PC-3 (cell line): ENCODE results near the gene CD69. TPM values are rescaled to one million over a fixed set of nuclear protein-coding genes. Genes with fewer than 3 reads are reported as not detected.

ENCODE experiments used
- ATAC-seq: fragments of 200-7000 bp; cut with Tn5 transposase; 2 replicates; pipeline ENCODE4 v1.9.1; 2020; ENCODE audit warnings: mild to moderate bottlenecking, moderate library complexity
- Bru-seq: library from RNA; stranded (reverse); fragments of 400-500 nt; gene quantifications from one replicate; lab custom pipeline; 2021; lab: Mats Ljungman, UMichigan
- BruChase-seq, 2 experiments: library from RNA; stranded (reverse); fragments of 400-500 nt; gene quantifications; one replicate each; lab custom pipeline; 2021; lab: Mats Ljungman, UMichigan
- BruUV-seq: library from RNA; stranded (reverse); fragments of 400-500 nt; replicated peaks from 2 replicates; lab custom pipeline; 2021; lab: Mats Ljungman, UMichigan
- CTCF ChIA-PET: fragments of 300-600 bp; sonication (Branson Sonifier 250); formaldehyde crosslinking; loops from one replicate; lab custom pipeline; 2022; ENCODE audit warnings: antibody characterized with exemption; lab: Charles Lee
- POLR2A ChIA-PET: fragments of 300-600 bp; sonication (Branson Sonifier 250); formaldehyde crosslinking; loops from one replicate; lab custom pipeline; 2022; ENCODE audit warnings: antibody characterized with exemption; ENCODE audit not compliant: unreplicated experiment; lab: Charles Lee
- DNase-seq: peaks from one replicate; pipeline ENCODE4 v3.0.0-alpha.2; 2015
- H2AFZ ChIP-seq: fragments of 300-600 bp; sonication (generic); 2 replicates; pipeline ENCODE4 v1.6.0; 2016; ENCODE audit warnings: antibody characterized with exemption, low read length
- H3F3A ChIP-seq: fragments of 300-600 bp; sonication (generic); one replicate; pipeline ENCODE4 v1.6.0; 2017; ENCODE audit warnings: antibody characterized with exemption, low read length, control low read depth, mild to moderate bottlenecking; ENCODE audit not compliant: unreplicated experiment
- H3K27ac ChIP-seq: fragments of 300-600 bp; sonication (generic); 2 replicates; pipeline ENCODE4 v1.5.1; 2016; ENCODE audit warnings: mild to moderate bottlenecking, low read length
- H3K27me3 ChIP-seq: fragments of 300-600 bp; sonication (generic); 2 replicates; pipeline ENCODE4 v1.6.1; 2016; ENCODE audit warnings: low read length, mixed read lengths
- H3K36me3 ChIP-seq: fragments of 300-600 bp; sonication (generic); 2 replicates; pipeline ENCODE4 v1.6.1; 2016; ENCODE audit warnings: low read depth, mixed run types, low read length, mixed read lengths
- H3K4me1 ChIP-seq: fragments of 300-600 bp; sonication (generic); 2 replicates; pipeline ENCODE4 v1.5.1; 2016; ENCODE audit warnings: low read length; ENCODE audit not compliant: insufficient read depth
- H3K4me2 ChIP-seq: fragments of 300-600 bp; sonication (generic); 2 replicates; pipeline ENCODE4 v1.6.0; 2016; ENCODE audit warnings: low read length
- H3K4me3 ChIP-seq: fragments of 300-600 bp; sonication (generic); 2 replicates; pipeline ENCODE4 v1.5.1; 2016; ENCODE audit warnings: mild to moderate bottlenecking, low read length, mixed read lengths
- H3K79me2 ChIP-seq: fragments of 300-600 bp; sonication (generic); 2 replicates; pipeline ENCODE4 v1.6.1; 2017; ENCODE audit warnings: low read length, mixed read lengths
- H3K9ac ChIP-seq: fragments of 300-600 bp; sonication (generic); 2 replicates; pipeline ENCODE4 v1.6.0; 2016; ENCODE audit warnings: mild to moderate bottlenecking, low read length
- H3K9me2 ChIP-seq: fragments of 300-600 bp; sonication (generic); replicated peaks from 2 replicates; pipeline ENCODE4 v1.6.1; 2016; ENCODE audit warnings: mixed run types, low read length, mixed read lengths
- H3K9me3 ChIP-seq: fragments of 300-600 bp; sonication (generic); 2 replicates; pipeline ENCODE4 v1.6.1; 2016; ENCODE audit warnings: low read length, mixed read lengths
- H4K20me1 ChIP-seq: fragments of 300-600 bp; sonication (generic); 2 replicates; pipeline ENCODE4 v1.6.1; 2016; ENCODE audit warnings: low read length, mixed read lengths
- EZH2 ChIP-seq: fragments of 300-600 bp; sonication (generic); IDR thresholded peaks from one replicate; pipeline ENCODE4 v1.6.1; 2017; ENCODE audit warnings: antibody characterized with exemption, mild to moderate bottlenecking, low read length; ENCODE audit not compliant: unreplicated experiment
- EZH2phosphoT487 ChIP-seq: fragments of 300-600 bp; sonication (generic); IDR thresholded peaks from 2 replicates; pipeline ENCODE4 v1.6.1; 2018; ENCODE audit warnings: mild to moderate bottlenecking, antibody characterized with exemption, low read length, borderline replicate concordance
- intact Hi-C: fragments of 100-400 bp; cut with micrococcal nuclease; formaldehyde crosslinking; loops from 2 replicates; pipeline ENCODE4 v1.9.0; 2023
- long read RNA-seq: library from polyadenylated mRNA; unstranded; transcript quantifications from one replicate; pipeline ENCODE4 v2.0.0, GENCODE V29; 2021; ENCODE audit not compliant: unreplicated experiment
- total RNA-seq: library from RNA; depleted of rRNA; stranded (reverse); fragments of >200 nt; gene quantifications from 2 replicates; pipeline ENCODE4 v1.2.3, GENCODE V29; 2014; rRNA removed
- TF ChIP-seq, protein P1 (sequence below): fragments of 300-600 bp; sonication (generic); conservative IDR thresholded peaks from 2 replicates; pipeline ENCODE4 v1.5.1; 2017; ENCODE audit warnings: antibody characterized with exemption, low read depth, mild to moderate bottlenecking, low read length

Gene CD69
- total RNA-seq (0.75 TPM in 1 of 2 replicates, not detected in the other), Bru-seq, nascent RNA (percentile 12 among the genes with signal in this experiment), BruChase-seq, experiment 1, labeled RNA remaining after a 6-hour chase (percentile 2 among the genes with signal in this experiment), BruChase-seq, experiment 2, labeled RNA remaining after a 2-hour chase (percentile 29 among the genes with signal in this experiment)
- long read RNA-seq: 0 reads

DNA sequence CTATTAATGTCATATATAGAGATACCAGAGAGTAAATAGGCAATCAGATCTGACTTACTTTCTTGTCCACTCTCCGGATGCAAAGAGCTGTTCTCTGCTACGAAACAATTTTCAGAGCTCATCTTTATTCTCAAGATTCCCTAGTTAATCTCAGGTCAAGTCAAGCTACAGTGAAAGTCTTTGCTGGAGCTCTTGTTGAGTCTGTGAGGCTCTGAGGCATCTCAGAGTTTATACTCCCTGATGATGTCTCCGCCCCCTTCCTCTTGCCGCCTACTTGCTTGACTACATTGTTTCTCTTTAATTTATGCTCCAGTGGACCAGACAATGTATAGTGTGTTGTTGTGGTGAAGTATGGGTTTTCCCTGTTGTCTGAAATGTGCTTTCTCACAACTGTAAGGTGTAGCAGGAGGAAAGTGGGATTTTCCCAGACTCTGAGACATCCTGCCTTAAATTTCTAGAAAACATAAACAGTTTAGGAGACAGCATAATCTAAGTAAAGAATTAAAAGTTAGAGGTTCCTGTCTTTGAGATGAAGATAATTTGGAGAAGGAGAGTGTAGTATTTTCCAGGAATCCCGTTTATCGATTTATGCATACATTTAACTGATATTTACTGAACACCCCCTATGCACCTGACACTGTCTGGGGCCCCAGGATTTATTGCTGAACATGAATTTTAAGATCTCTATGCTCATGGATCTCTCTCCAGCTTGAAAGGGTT is at the start of gene CD69:
TSS of gene CD69 (minus strand) at position 203 of the 720 bp plus-strand sequence. CDS start at position 122, 81 bp downstream.
- Histone ChIP-seq H3K4me1 (no peaks in the 10 kb centered on the region), H3K79me2 (no peaks in the 10 kb centered on the region), H2AFZ (no peak within 1 kb of the TSS), H3K27ac (no peak within 1 kb of the TSS), H3F3A (no peaks in the 10 kb centered on the region), H3K9me3 (no peaks in the 10 kb centered on the region), H3K36me3 (no peaks in the 10 kb centered on the region), H3K4me3 (no peak within 1 kb of the TSS), H3K9ac (no peak within 1 kb of the TSS), H4K20me1 (no peaks in the 10 kb centered on the region), H3K9me2 (no peaks in the 10 kb centered on the region), H3K4me2 (no peak within 1 kb of the TSS), H3K27me3 (no peaks in the 10 kb centered on the region)
- intact Hi-C loops: no loop called here
- POLR2A ChIA-PET: no interaction called here
- no peak for ATAC-seq
- CTCF ChIA-PET: no interaction called here
- TF ChIP-seq EZH2phosphoT487: no peak
- TF ChIP-seq EZH2: no peak
- TF ChIP-seq, protein P1, sequence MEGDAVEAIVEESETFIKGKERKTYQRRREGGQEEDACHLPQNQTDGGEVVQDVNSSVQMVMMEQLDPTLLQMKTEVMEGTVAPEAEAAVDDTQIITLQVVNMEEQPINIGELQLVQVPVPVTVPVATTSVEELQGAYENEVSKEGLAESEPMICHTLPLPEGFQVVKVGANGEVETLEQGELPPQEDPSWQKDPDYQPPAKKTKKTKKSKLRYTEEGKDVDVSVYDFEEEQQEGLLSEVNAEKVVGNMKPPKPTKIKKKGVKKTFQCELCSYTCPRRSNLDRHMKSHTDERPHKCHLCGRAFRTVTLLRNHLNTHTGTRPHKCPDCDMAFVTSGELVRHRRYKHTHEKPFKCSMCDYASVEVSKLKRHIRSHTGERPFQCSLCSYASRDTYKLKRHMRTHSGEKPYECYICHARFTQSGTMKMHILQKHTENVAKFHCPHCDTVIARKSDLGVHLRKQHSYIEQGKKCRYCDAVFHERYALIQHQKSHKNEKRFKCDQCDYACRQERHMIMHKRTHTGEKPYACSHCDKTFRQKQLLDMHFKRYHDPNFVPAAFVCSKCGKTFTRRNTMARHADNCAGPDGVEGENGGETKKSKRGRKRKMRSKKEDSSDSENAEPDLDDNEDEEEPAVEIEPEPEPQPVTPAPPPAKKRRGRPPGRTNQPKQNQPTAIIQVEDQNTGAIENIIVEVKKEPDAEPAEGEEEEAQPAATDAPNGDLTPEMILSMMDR: no peak
- BruUV-seq: no TSS peak
- no peak for DNase-seq

DNA sequence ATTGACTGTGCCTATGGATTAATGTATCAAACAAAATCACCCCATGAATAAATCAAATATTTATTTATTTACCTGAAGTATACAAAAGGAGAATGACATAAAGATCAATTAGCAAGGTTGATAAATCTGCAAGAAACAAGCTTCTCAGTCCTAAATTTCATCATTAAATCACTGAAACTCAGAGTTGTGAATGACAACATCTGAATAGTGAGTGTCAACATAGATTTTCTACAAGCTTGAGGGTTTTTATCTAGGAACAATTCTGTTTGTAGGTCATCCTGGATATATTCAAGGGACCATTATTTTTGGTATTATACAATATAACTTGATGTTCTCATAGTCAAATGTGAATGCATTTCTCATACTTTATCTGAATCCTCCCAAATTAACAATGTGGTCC is 49.2 kb upstream of the CD69 start:
- H3K79me2 ChIP-seq: no peaks in the 10 kb centered on the region
- no peak overlapping the region for H3K27ac ChIP-seq
- TF ChIP-seq, protein P1: no peak
- TF ChIP-seq EZH2 (no peak), EZH2phosphoT487 (no peak)
- H3K9me2 ChIP-seq: no peaks in the 10 kb centered on the region
- no peak overlapping the region for H3K4me2 ChIP-seq
- DNase-seq: no peak
- H3K4me3 ChIP-seq: no peak overlapping the region
- H3K9ac ChIP-seq: no peak overlapping the region
- no peaks in the 10 kb centered on the region for H3K36me3 ChIP-seq
- BruUV-seq: no TSS peak
- intact Hi-C loops: no loop called here
- H2AFZ ChIP-seq: no peak overlapping the region
- no peak for ATAC-seq
- H3K9me3 ChIP-seq: no peaks in the 10 kb centered on the region
- no peaks in the 10 kb centered on the region for H3K4me1 ChIP-seq
- CTCF ChIA-PET: no interaction called here
- POLR2A ChIA-PET: no interaction called here
- H3K27me3 ChIP-seq: peaks cover 36% of the 10 kb centered on the region
- H4K20me1 ChIP-seq: no peaks in the 10 kb centered on the region
- no peaks in the 10 kb centered on the region for H3F3A ChIP-seq

DNA sequence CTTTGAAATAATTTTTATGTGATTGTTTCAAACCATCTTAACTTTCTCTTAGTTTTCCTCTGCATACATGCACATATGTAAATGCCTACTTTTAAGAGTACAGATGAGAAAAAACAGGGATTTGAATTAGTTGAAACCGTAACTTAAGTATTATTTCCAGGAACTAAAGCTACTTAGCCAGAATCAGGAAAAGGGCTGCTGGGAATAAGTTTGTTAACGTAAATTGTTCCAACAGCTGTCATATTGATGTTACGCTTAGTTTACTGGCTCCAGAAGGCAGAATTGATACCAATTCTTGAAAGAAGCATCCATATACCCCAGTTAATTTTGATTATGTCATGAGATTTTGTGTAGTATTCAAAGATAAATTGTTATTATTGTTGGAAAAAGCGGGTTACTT is 48.6 kb upstream of the CD69 start:
- intact Hi-C loops: no loop called here
- ChIA-PET POLR2A (no interaction called here), CTCF (no interaction called here)
- no peak overlapping the region for H3K9ac ChIP-seq
- DNase-seq: no peak
- no peaks in the 10 kb centered on the region for H3K9me3 ChIP-seq
- no peak overlapping the region for H3K4me2 ChIP-seq
- no TSS peak for BruUV-seq
- H3K27ac ChIP-seq: no peak overlapping the region
- TF ChIP-seq EZH2phosphoT487 (no peak), EZH2 (no peak)
- TF ChIP-seq, protein P1: no peak
- H3K79me2 ChIP-seq: no peaks in the 10 kb centered on the region
- H3K36me3 ChIP-seq: no peaks in the 10 kb centered on the region
- no peaks in the 10 kb centered on the region for H3F3A ChIP-seq
- no peaks in the 10 kb centered on the region for H3K4me1 ChIP-seq
- H3K4me3 ChIP-seq: no peak overlapping the region
- no peak overlapping the region for H2AFZ ChIP-seq
- no peaks in the 10 kb centered on the region for H3K9me2 ChIP-seq
- H4K20me1 ChIP-seq: no peaks in the 10 kb centered on the region
- no peak for ATAC-seq
- H3K27me3 ChIP-seq: peaks cover 36% of the 10 kb centered on the region
